Measurements from ENCODE around the gene EBLN1. TPM values are rescaled to one million over a fixed set of nuclear protein-coding genes. Genes with fewer than 3 reads are reported as not detected.
A peak's percentile ranks its signal among the peaks of the same experiment; 100 is the strongest.

The EBLN1 gene
- polyA plus RNA-seq, 4 donors = not detected

GRCh38 chr10:22251751-22252223 is 34.0 kb upstream of the EBLN1 start:
- Histone ChIP-seq H3K4me1 (ENCODE audit: control insufficient read depth in 3 of 3, insufficient read depth in 2 of 3, low read depth in 1 of 3, low read length in 2 of 3) (peaks cover 0 to 5% (median 0%) of the 10 kb centered on the region in 3 donors), H3K36me3 (ENCODE audit: control insufficient read depth in 3 of 3, insufficient read depth in 2 of 3, low read depth in 1 of 3, low read length in 3 of 3) (no peaks in the 10 kb centered on the region), H3K9me3 (ENCODE audit: control insufficient read depth in 2 of 2, insufficient read depth in 1 of 2, low read depth in 1 of 2, low read length in 1 of 2) (no peaks in the 10 kb centered on the region), H3K27me3 (ENCODE audit: control insufficient read depth in 3 of 3, insufficient read depth in 3 of 3, low read length in 3 of 3) (peaks cover 0 to 42% (median 0%) of the 10 kb centered on the region in 3 donors), H3K4me3 (ENCODE audit: low read depth in 1 of 3, low read length in 3 of 3) (peak overlapping the region; percentile 60 to 80 (median 66)), H3K27ac (ENCODE audit: low read depth in 1 of 3, low read length in 2 of 3) (peak overlapping the region; percentile 84 to 97 (median 90))
- 0 to 1% (median 1%) methylated on average over 28 of the region's 28 CpGs for WGBS, 3 donors
- DNase-seq (peak; percentile 58 to 61), FAIRE-seq (no peak)

GRCh38 chr10:22250897-22251660 is 33.3 kb upstream of the EBLN1 start:
- FAIRE-seq = no peak
- Histone ChIP-seq H3K4me1 (ENCODE audit: control insufficient read depth in 3 of 3, insufficient read depth in 2 of 3, low read depth in 1 of 3, low read length in 2 of 3) (peaks cover 0 to 5% (median 0%) of the 10 kb centered on the region in 3 donors), H3K36me3 (ENCODE audit: control insufficient read depth in 3 of 3, insufficient read depth in 2 of 3, low read depth in 1 of 3, low read length in 3 of 3) (no peaks in the 10 kb centered on the region), H3K27ac (ENCODE audit: low read depth in 1 of 3, low read length in 2 of 3) (peak overlapping the region; percentile 84 to 97 (median 90)), H3K27me3 (ENCODE audit: control insufficient read depth in 3 of 3, insufficient read depth in 3 of 3, low read length in 3 of 3) (peaks cover 0 to 40% (median 0%) of the 10 kb centered on the region in 3 donors), H3K4me3 (ENCODE audit: low read depth in 1 of 3, low read length in 3 of 3) (peak overlapping the region; percentile 60 to 80 (median 66)), H3K9me3 (ENCODE audit: control insufficient read depth in 2 of 2, insufficient read depth in 1 of 2, low read depth in 1 of 2, low read length in 1 of 2) (no peaks in the 10 kb centered on the region)
- peak in 1 of 2 donors; percentile 26 for DNase-seq
- WGBS, 3 donors = 9 to 18% (median 15%) methylated on average over 13 of the region's 13 CpGs

GRCh38 chr10:22247636-22248035 is 29.8 kb upstream of the EBLN1 start:
- FAIRE-seq (no peak), DNase-seq (no peak)
- H3K27ac ChIP-seq (ENCODE audit: low read depth in 1 of 3, low read length in 2 of 3) = no peak overlapping the region
- H3K27me3 ChIP-seq (ENCODE audit: control insufficient read depth in 3 of 3, insufficient read depth in 3 of 3, low read length in 3 of 3) = peaks cover 0 to 26% (median 0%) of the 10 kb centered on the region in 3 donors
- H3K36me3 ChIP-seq (ENCODE audit: control insufficient read depth in 3 of 3, insufficient read depth in 2 of 3, low read depth in 1 of 3, low read length in 3 of 3) = no peaks in the 10 kb centered on the region
- no peak overlapping the region for H3K4me3 ChIP-seq (ENCODE audit: low read depth in 1 of 3, low read length in 3 of 3)
- no peaks in the 10 kb centered on the region for H3K4me1 ChIP-seq (ENCODE audit: control insufficient read depth in 3 of 3, insufficient read depth in 2 of 3, low read depth in 1 of 3, low read length in 2 of 3)
- WGBS, 3 donors = 74 to 82% (median 81%) methylated on average over 2 of the region's 2 CpGs
- H3K9me3 ChIP-seq (ENCODE audit: control insufficient read depth in 2 of 2, insufficient read depth in 1 of 2, low read depth in 1 of 2, low read length in 1 of 2) = no peaks in the 10 kb centered on the region

GRCh38 chr10:22246680-22247391 is 29.0 kb upstream of the EBLN1 start:
- Histone ChIP-seq H3K4me1 (ENCODE audit: control insufficient read depth in 3 of 3, insufficient read depth in 2 of 3, low read depth in 1 of 3, low read length in 2 of 3) (no peaks in the 10 kb centered on the region), H3K36me3 (ENCODE audit: control insufficient read depth in 3 of 3, insufficient read depth in 2 of 3, low read depth in 1 of 3, low read length in 3 of 3) (no peaks in the 10 kb centered on the region), H3K27me3 (ENCODE audit: control insufficient read depth in 3 of 3, insufficient read depth in 3 of 3, low read length in 3 of 3) (peaks cover 0 to 18% (median 0%) of the 10 kb centered on the region in 3 donors), H3K9me3 (ENCODE audit: control insufficient read depth in 2 of 2, insufficient read depth in 1 of 2, low read depth in 1 of 2, low read length in 1 of 2) (no peaks in the 10 kb centered on the region), H3K4me3 (ENCODE audit: low read depth in 1 of 3, low read length in 3 of 3) (no peak overlapping the region), H3K27ac (ENCODE audit: low read depth in 1 of 3, low read length in 2 of 3) (no peak overlapping the region)
- no peak for DNase-seq
- 52 to 75% (median 72%) methylated on average over 3 of the region's 3 CpGs for WGBS, 3 donors
- no peak for FAIRE-seq

- no peak for FAIRE-seq
- 64 to 86% (median 83%) methylated on average over 2 of the region's 2 CpGs for WGBS, 3 donors
- H3K27ac ChIP-seq (ENCODE audit: low read depth in 1 of 3, low read length in 2 of 3) = no peak overlapping the region
Measured at GRCh38 chr10:22245567-22245966, 27.8 kb upstream of the EBLN1 start.

GRCh38 chr10:22244855-22245254 is 27.0 kb upstream of the EBLN1 start:
- no peaks in the 10 kb centered on the region for H3K36me3 ChIP-seq (ENCODE audit: control insufficient read depth in 3 of 3, insufficient read depth in 2 of 3, low read depth in 1 of 3, low read length in 3 of 3)
- no peak for DNase-seq
- H3K27me3 ChIP-seq (ENCODE audit: control insufficient read depth in 3 of 3, insufficient read depth in 3 of 3, low read length in 3 of 3) = peaks cover 0 to 6% (median 0%) of the 10 kb centered on the region in 3 donors
- no peaks in the 10 kb centered on the region for H3K4me1 ChIP-seq (ENCODE audit: control insufficient read depth in 3 of 3, insufficient read depth in 2 of 3, low read depth in 1 of 3, low read length in 2 of 3)
- WGBS, 3 donors = 83 to 90% (median 90%) methylated on average over 3 of the region's 3 CpGs
- H3K27ac ChIP-seq (ENCODE audit: low read depth in 1 of 3, low read length in 2 of 3) = no peak overlapping the region
- FAIRE-seq = no peak
- no peaks in the 10 kb centered on the region for H3K9me3 ChIP-seq (ENCODE audit: control insufficient read depth in 2 of 2, insufficient read depth in 1 of 2, low read depth in 1 of 2, low read length in 1 of 2)
- H3K4me3 ChIP-seq (ENCODE audit: low read depth in 1 of 3, low read length in 3 of 3) = no peak overlapping the region

More at GRCh38 chr10:22245567-22245966, 27.8 kb upstream of the EBLN1 start:
- H3K27me3 ChIP-seq (ENCODE audit: control insufficient read depth in 3 of 3, insufficient read depth in 3 of 3, low read length in 3 of 3) = peaks cover 0 to 9% (median 0%) of the 10 kb centered on the region in 3 donors
- no peak for DNase-seq
- H3K4me1 ChIP-seq (ENCODE audit: control insufficient read depth in 3 of 3, insufficient read depth in 2 of 3, low read depth in 1 of 3, low read length in 2 of 3) = no peaks in the 10 kb centered on the region
- H3K4me3 ChIP-seq (ENCODE audit: low read depth in 1 of 3, low read length in 3 of 3) = no peak overlapping the region
- H3K9me3 ChIP-seq (ENCODE audit: control insufficient read depth in 2 of 2, insufficient read depth in 1 of 2, low read depth in 1 of 2, low read length in 1 of 2) = no peaks in the 10 kb centered on the region
- no peaks in the 10 kb centered on the region for H3K36me3 ChIP-seq (ENCODE audit: control insufficient read depth in 3 of 3, insufficient read depth in 2 of 3, low read depth in 1 of 3, low read length in 3 of 3)

GRCh38 chr10:22244001-22244400 is 26.2 kb upstream of the EBLN1 start:
- no peak overlapping the region for H3K27ac ChIP-seq (ENCODE audit: low read depth in 1 of 3, low read length in 2 of 3)
- H3K27me3 ChIP-seq (ENCODE audit: control insufficient read depth in 3 of 3, insufficient read depth in 3 of 3, low read length in 3 of 3) = peaks cover 0 to 4% (median 0%) of the 10 kb centered on the region in 3 donors
- FAIRE-seq (no peak), DNase-seq (no peak)
- no peaks in the 10 kb centered on the region for H3K9me3 ChIP-seq (ENCODE audit: control insufficient read depth in 2 of 2, insufficient read depth in 1 of 2, low read depth in 1 of 2, low read length in 1 of 2)
- no peaks in the 10 kb centered on the region for H3K4me1 ChIP-seq (ENCODE audit: control insufficient read depth in 3 of 3, insufficient read depth in 2 of 3, low read depth in 1 of 3, low read length in 2 of 3)
- WGBS, 3 donors = 61 to 79% (median 65%) methylated on average over 4 of the region's 4 CpGs
- H3K4me3 ChIP-seq (ENCODE audit: low read depth in 1 of 3, low read length in 3 of 3) = no peak overlapping the region
- H3K36me3 ChIP-seq (ENCODE audit: control insufficient read depth in 3 of 3, insufficient read depth in 2 of 3, low read depth in 1 of 3, low read length in 3 of 3) = no peaks in the 10 kb centered on the region

GRCh38 chr10:22243321-22243720 is 25.5 kb upstream of the EBLN1 start:
- 13 to 60% (median 59%) methylated on average over 4 of the region's 4 CpGs for WGBS, 3 donors
- Histone ChIP-seq H3K27ac (ENCODE audit: low read depth in 1 of 3, low read length in 2 of 3) (no peak overlapping the region), H3K36me3 (ENCODE audit: control insufficient read depth in 3 of 3, insufficient read depth in 2 of 3, low read depth in 1 of 3, low read length in 3 of 3) (no peaks in the 10 kb centered on the region), H3K4me1 (ENCODE audit: control insufficient read depth in 3 of 3, insufficient read depth in 2 of 3, low read depth in 1 of 3, low read length in 2 of 3) (no peaks in the 10 kb centered on the region), H3K4me3 (ENCODE audit: low read depth in 1 of 3, low read length in 3 of 3) (no peak overlapping the region), H3K27me3 (ENCODE audit: control insufficient read depth in 3 of 3, insufficient read depth in 3 of 3, low read length in 3 of 3) (peaks cover 0 to 4% (median 0%) of the 10 kb centered on the region in 3 donors), H3K9me3 (ENCODE audit: control insufficient read depth in 2 of 2, insufficient read depth in 1 of 2, low read depth in 1 of 2, low read length in 1 of 2) (no peaks in the 10 kb centered on the region)
- no peak for DNase-seq
- FAIRE-seq = no peak

All from small intestine (tissue), 7 donors.